Measurements from ENCODE around the gene PLXDC2. TPM values are rescaled to one million over a fixed set of nuclear protein-coding genes. Genes with fewer than 3 reads are reported as not detected.

The PLXDC2 gene
- total RNA-seq, 2 donors from 2014 or later: 19.5 to 26.4 TPM

DNA sequence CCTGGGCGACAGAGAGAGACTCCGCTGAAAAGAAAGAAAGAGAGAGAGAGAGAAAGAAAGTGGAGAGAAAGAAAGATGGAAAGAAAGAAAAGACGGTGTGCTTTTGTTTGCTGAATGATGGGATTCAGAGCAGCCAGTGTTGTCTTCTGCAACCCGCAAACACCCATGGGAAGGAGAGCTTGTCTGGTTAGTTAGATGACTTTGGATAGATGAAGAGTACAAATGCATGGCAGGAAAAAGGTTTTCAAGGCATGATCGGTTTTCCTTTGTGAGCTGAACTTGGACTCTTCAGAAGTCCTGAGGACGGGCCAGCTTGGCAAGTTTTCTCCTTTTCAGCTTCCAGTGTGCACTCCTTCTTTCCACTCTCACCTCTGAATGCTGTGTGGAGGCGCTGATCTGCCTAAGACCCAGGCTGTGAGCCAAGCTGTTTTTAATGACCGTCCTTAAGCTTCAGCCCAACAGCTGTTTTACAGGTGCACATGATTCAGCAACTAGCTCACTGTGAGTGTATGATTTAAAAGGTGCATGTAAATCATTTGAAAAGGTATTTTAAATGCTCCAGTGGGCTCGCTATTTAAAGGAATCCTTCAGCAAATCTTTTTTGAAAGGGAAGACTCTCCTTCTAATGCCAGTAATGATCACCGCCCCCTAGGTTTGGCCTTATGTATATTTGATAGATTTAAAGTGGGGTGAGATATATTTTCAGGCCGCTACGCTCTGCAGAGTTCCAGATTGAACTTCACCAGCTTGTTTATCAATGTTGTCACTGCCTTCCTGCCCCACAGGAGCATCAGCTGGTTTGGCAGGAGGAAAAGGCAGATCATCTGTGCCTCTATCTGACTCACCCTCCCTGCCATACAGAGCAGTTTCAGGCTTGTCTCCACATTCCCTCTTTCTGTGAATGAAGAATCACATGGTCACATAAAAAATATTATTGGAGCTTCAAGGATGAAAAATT lies 115.0 kb downstream of the PLXDC2 start:
- Histone ChIP-seq H3K27me3 (ENCODE audit: control insufficient read depth, insufficient read depth, low read length, poor library complexity, severe bottlenecking) (no peaks in the 10 kb centered on the region), H3K9me3 (ENCODE audit: control insufficient read depth, low read length) (no peaks in the 10 kb centered on the region), H3K9ac (ENCODE audit: extremely low read depth, low read length, poor library complexity, severe bottlenecking) (no peak overlapping the region), H3K27ac (ENCODE audit: low read depth, low read length) (no peak overlapping the region), H3K4me1 (ENCODE audit: control insufficient read depth, insufficient read depth, low read length) (no peaks in the 10 kb centered on the region), H3K36me3 (ENCODE audit: control insufficient read depth, insufficient read depth, low read length) (no peaks in the 10 kb centered on the region), H3K4me3 (ENCODE audit: low read length) (no peak overlapping the region)
- Mint-ChIP-seq H3K27me3 (ENCODE audit: insufficient read depth) (no peaks in the 10 kb centered on the region), H3K36me3 (ENCODE audit: low read depth) (peaks cover 2% of the 10 kb centered on the region), H3K9me3 (no peaks in the 10 kb centered on the region), H3K4me3 (no peak overlapping the region), H3K27ac (peak overlapping the region; percentile 56), H3K4me1 (peaks cover 3% of the 10 kb centered on the region)
- peak; percentile 18 for TF ChIP-seq CTCF (conservative IDR thresholded peaks at IDR 0.05)
- DNase-seq: no peak
- 87 to 93% methylated on average over 11 to 12 of the region's 12 CpGs for WGBS, 2 experiments (ENCODE audit: insufficient coverage in 1 of 2, insufficient read length in 1 of 2)

- no peak for TF ChIP-seq CTCF (conservative IDR thresholded peaks at IDR 0.05)
- H3K27me3 ChIP-seq (ENCODE audit: control insufficient read depth, insufficient read depth, low read length, poor library complexity, severe bottlenecking): no peaks in the 10 kb centered on the region
- 97 to 98% methylated on average over 4 of the region's 4 CpGs for WGBS, 2 experiments (ENCODE audit: insufficient coverage in 1 of 2, insufficient read length in 1 of 2)
- Mint-ChIP-seq H3K27ac (no peak overlapping the region), H3K9me3 (no peaks in the 10 kb centered on the region), H3K27me3 (ENCODE audit: insufficient read depth) (no peaks in the 10 kb centered on the region), H3K4me3 (no peak overlapping the region), H3K4me1 (peaks cover 3% of the 10 kb centered on the region), H3K36me3 (ENCODE audit: low read depth) (peaks cover 2% of the 10 kb centered on the region)
- no peak for DNase-seq
- H3K4me3 ChIP-seq (ENCODE audit: low read length): no peak overlapping the region
- no peak overlapping the region for H3K9ac ChIP-seq (ENCODE audit: extremely low read depth, low read length, poor library complexity, severe bottlenecking)
- H3K27ac ChIP-seq (ENCODE audit: low read depth, low read length): no peak overlapping the region
- H3K4me1 ChIP-seq (ENCODE audit: control insufficient read depth, insufficient read depth, low read length): no peaks in the 10 kb centered on the region
- no peaks in the 10 kb centered on the region for H3K36me3 ChIP-seq (ENCODE audit: control insufficient read depth, insufficient read depth, low read length)
- no peaks in the 10 kb centered on the region for H3K9me3 ChIP-seq (ENCODE audit: control insufficient read depth, low read length)
These were observed 115.8 kb downstream of the PLXDC2 start for GRCh38 chr10:19931894-19932590.

DNA sequence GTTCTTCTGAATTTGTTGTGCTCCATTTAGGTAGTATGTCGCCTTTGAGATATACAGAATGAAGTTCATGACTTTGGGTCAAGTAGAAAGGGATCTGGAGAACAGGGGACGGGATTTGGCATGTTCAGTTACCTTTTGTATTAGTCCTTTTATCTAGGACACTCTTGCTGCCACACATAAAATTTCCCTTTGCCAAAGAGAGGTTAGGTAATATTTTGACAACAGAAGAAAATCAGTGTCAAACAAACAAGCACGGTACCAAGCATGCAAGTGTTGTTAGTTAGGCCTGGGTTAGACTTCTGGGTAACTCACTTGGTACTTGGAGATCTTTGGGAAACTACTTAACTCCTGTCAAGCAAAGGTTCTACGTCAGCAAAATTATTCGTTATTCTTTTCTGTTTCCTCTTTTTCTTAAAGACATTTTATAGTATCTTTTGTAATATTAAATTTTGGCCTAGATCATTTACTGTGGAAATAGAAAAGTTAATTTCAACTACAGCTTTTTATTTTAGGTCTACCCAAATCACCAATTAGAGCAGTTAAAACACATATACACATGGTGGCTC lies 116.7 kb downstream of the PLXDC2 start:
- H3K9me3 Mint-ChIP-seq: no peaks in the 10 kb centered on the region
- no peak for DNase-seq
- Histone ChIP-seq H3K9me3 (ENCODE audit: control insufficient read depth, low read length) (no peaks in the 10 kb centered on the region), H3K27ac (ENCODE audit: low read depth, low read length) (no peak overlapping the region), H3K27me3 (ENCODE audit: control insufficient read depth, insufficient read depth, low read length, poor library complexity, severe bottlenecking) (no peaks in the 10 kb centered on the region), H3K9ac (ENCODE audit: extremely low read depth, low read length, poor library complexity, severe bottlenecking) (no peak overlapping the region), H3K36me3 (ENCODE audit: control insufficient read depth, insufficient read depth, low read length) (no peaks in the 10 kb centered on the region), H3K4me3 (ENCODE audit: low read length) (no peak overlapping the region), H3K4me1 (ENCODE audit: control insufficient read depth, insufficient read depth, low read length) (no peaks in the 10 kb centered on the region)
- no peak for TF ChIP-seq CTCF (conservative IDR thresholded peaks at IDR 0.05)
- no peaks in the 10 kb centered on the region for H3K27me3 Mint-ChIP-seq (ENCODE audit: insufficient read depth)
- no peak overlapping the region for H3K27ac Mint-ChIP-seq
- no peaks in the 10 kb centered on the region for H3K36me3 Mint-ChIP-seq (ENCODE audit: low read depth)
- 90 to 91% methylated on average over 2 to 5 of the region's 5 CpGs for WGBS, 2 experiments (ENCODE audit: insufficient coverage in 1 of 2, insufficient read length in 1 of 2)
- no peak overlapping the region for H3K4me3 Mint-ChIP-seq
- peaks cover 8% of the 10 kb centered on the region for H3K4me1 Mint-ChIP-seq
